ENCODE measurements around the gene HS3ST5. TPM values are rescaled to one million over a fixed set of nuclear protein-coding genes. Genes with fewer than 3 reads are reported as not detected.

The HS3ST5 gene
- total RNA-seq, 1 experiment from 2014 or later: 14.4 TPM

DNA sequence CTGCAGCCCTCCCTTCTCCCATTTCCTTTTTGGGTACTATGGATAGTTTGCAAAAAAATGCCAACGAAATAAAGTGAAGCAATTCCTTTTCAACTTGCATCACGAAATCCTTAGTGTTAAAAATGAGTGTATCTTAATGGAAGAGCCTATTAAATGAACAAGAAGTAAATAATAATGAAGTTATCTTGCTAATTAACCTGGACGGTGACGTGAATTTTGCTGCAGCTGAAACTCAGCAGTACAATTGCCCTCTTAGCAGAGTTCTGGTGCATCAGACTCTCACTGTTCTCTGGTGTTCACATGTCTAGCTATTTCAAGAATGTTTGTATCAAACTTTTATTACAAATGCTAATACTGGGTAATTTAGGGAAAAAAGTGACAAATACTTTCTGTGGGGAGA lies 252.2 kb downstream of the HS3ST5 start:
- no peak overlapping the region for H3T11ph ChIP-seq (ENCODE audit: low read length)
- H3K9me3 ChIP-seq (ENCODE audit: control insufficient read depth, low read depth, low read length): no peaks in the 10 kb centered on the region
- no peak overlapping the region for H3K56ac ChIP-seq (ENCODE audit: insufficient read length, low read depth, low read length)
- H3K23ac ChIP-seq (ENCODE audit: insufficient read length, low read depth, low read length): no peak overlapping the region
- no peak overlapping the region for H3K4ac ChIP-seq (ENCODE audit: low read depth, low read length)
- H3K4me1 ChIP-seq (ENCODE audit: insufficient read depth, low read length): peaks cover 2% of the 10 kb centered on the region; the same call in 1 of the 2 replicates
- H2BK120ac ChIP-seq (ENCODE audit: low read depth, low read length, poor library complexity, severe bottlenecking): no peak overlapping the region
- DNase-seq: no peak
- H3K27ac Mint-ChIP-seq: peak overlapping the region in 1 of 3 experiments; percentile 40; a peak in 1 of 7 replicates
- no peak overlapping the region for H3K27ac ChIP-seq (ENCODE audit: insufficient read length, low read depth, low read length)
- no CpG with 5 or more reads among the region's 4 CpGs for WGBS (ENCODE audit: extremely low coverage, insufficient read length, low lambda C conversion rate)
- H2BK20ac ChIP-seq (ENCODE audit: low read depth, low read length, poor library complexity, severe bottlenecking): no peak overlapping the region
- no peaks in the 10 kb centered on the region for H4K20me1 ChIP-seq (ENCODE audit: control insufficient read depth, insufficient read depth, insufficient read length)
- no peak overlapping the region for H3K4me3 Mint-ChIP-seq
- no peaks in the 10 kb centered on the region for H3K79me2 ChIP-seq (ENCODE audit: insufficient read depth, low read length)
- H3K14ac ChIP-seq (ENCODE audit: insufficient read depth, low read length): no peak overlapping the region
- no peaks in the 10 kb centered on the region for H3K23me2 ChIP-seq (ENCODE audit: insufficient read length, low read depth, low read length, poor library complexity, severe bottlenecking)
- TF ChIP-seq, protein P1, sequence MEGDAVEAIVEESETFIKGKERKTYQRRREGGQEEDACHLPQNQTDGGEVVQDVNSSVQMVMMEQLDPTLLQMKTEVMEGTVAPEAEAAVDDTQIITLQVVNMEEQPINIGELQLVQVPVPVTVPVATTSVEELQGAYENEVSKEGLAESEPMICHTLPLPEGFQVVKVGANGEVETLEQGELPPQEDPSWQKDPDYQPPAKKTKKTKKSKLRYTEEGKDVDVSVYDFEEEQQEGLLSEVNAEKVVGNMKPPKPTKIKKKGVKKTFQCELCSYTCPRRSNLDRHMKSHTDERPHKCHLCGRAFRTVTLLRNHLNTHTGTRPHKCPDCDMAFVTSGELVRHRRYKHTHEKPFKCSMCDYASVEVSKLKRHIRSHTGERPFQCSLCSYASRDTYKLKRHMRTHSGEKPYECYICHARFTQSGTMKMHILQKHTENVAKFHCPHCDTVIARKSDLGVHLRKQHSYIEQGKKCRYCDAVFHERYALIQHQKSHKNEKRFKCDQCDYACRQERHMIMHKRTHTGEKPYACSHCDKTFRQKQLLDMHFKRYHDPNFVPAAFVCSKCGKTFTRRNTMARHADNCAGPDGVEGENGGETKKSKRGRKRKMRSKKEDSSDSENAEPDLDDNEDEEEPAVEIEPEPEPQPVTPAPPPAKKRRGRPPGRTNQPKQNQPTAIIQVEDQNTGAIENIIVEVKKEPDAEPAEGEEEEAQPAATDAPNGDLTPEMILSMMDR (conservative IDR thresholded peaks at IDR 0.05): no peak
- no peaks in the 10 kb centered on the region for H3K27me3 Mint-ChIP-seq (ENCODE audit: low read depth)
- no peak overlapping the region for H3K4me2 ChIP-seq (ENCODE audit: insufficient read depth, insufficient read length, low read length)
- H3K79me1 ChIP-seq (ENCODE audit: insufficient read depth, low read depth, low read length, poor library complexity, severe bottlenecking): no peaks in the 10 kb centered on the region
- H2AFZ ChIP-seq (ENCODE audit: low read length): no peak overlapping the region
- H3K27me3 ChIP-seq (ENCODE audit: insufficient read depth, low read length): no peaks in the 10 kb centered on the region
- peaks cover 0 to 15% (median 0%) of the 10 kb centered on the region in 3 experiments; a peak in 2 of 7 replicates for H3K36me3 Mint-ChIP-seq (ENCODE audit: insufficient read depth in 1 of 3, low read depth in 3 of 3)
- H3K18ac ChIP-seq (ENCODE audit: insufficient read length, low read depth, low read length): no peak overlapping the region
- no peak overlapping the region for H4K91ac ChIP-seq (ENCODE audit: insufficient read length, low read depth, low read length)
- H2BK5ac ChIP-seq (ENCODE audit: insufficient read length, low read length): no peak overlapping the region
- H3K9ac ChIP-seq (ENCODE audit: extremely low read depth, insufficient read length, low read length): no peak overlapping the region
- H2BK15ac ChIP-seq (ENCODE audit: low read depth, low read length): no peak overlapping the region
- no peak overlapping the region for H4K8ac ChIP-seq (replicated peaks; ENCODE audit: insufficient read length, low read depth, low read length)
- no peak overlapping the region for H2BK12ac ChIP-seq (ENCODE audit: insufficient read length, low read depth, low read length)
- H3K9me3 Mint-ChIP-seq: no peaks in the 10 kb centered on the region
- no peak overlapping the region for H4K5ac ChIP-seq (ENCODE audit: insufficient read length, low read depth, low read length)
- H3K4me1 Mint-ChIP-seq: peaks cover 3 to 10% of the 10 kb centered on the region in 2 experiments
- no peak overlapping the region for H2AK5ac ChIP-seq (ENCODE audit: insufficient read length, low read length)
